ENCODE data around the gene GGT6. TPM values are rescaled to one million over a fixed set of nuclear protein-coding genes. Genes with fewer than 3 reads are reported as not detected.

GGT6 gene
- total RNA-seq, 3 donors from 2014 or later, result 98.0 to 219 (median 189) TPM

DNA sequence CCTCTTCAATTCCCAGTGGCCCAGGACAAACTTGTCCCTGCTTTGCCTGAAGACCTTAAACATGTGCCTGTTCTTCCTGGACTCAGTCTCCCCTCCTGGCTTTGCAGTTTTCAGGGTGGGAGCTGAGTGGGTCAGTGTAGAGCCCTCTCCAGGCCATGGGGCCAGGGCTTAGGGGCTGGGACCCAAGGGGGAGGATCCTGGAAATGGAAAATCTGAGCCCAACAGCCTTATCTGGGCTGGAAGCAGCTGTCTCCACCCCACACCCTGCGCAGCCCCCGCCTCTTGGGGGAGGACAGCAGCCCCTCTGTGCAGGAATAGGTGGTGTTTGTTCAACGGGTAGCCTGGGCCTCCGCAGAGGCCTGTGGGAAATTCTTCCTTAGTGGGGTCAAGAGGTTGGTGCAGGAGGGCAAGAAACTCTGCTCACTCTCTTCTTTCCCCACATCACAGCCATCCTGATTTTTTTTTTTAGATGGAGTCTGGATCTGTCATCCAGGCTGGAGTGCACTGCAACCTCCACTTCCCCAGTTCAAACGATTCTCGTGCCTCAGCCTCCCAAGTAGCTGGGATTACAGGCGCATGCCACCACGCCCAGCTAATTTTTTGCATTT, 17.1 kb upstream of the GGT6 start:
- H3K9me3 ChIP-seq, result no peaks in the 10 kb centered on the region
- no peak for DNase-seq
- no peaks in the 10 kb centered on the region for H3K4me1 ChIP-seq (ENCODE audit: low read depth)
- TF ChIP-seq, protein P1, sequence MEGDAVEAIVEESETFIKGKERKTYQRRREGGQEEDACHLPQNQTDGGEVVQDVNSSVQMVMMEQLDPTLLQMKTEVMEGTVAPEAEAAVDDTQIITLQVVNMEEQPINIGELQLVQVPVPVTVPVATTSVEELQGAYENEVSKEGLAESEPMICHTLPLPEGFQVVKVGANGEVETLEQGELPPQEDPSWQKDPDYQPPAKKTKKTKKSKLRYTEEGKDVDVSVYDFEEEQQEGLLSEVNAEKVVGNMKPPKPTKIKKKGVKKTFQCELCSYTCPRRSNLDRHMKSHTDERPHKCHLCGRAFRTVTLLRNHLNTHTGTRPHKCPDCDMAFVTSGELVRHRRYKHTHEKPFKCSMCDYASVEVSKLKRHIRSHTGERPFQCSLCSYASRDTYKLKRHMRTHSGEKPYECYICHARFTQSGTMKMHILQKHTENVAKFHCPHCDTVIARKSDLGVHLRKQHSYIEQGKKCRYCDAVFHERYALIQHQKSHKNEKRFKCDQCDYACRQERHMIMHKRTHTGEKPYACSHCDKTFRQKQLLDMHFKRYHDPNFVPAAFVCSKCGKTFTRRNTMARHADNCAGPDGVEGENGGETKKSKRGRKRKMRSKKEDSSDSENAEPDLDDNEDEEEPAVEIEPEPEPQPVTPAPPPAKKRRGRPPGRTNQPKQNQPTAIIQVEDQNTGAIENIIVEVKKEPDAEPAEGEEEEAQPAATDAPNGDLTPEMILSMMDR (IDR thresholded peaks at IDR 0.05), result no peak
- intact Hi-C loops (cut with DNase I, micrococcal nuclease), result no loop called here
- H3K4me3 ChIP-seq, result no peak overlapping the region
- ATAC-seq, result no peak
- H3K36me3 ChIP-seq (ENCODE audit: low read depth), result no peaks in the 10 kb centered on the region

- ATAC-seq, result no peak
- Histone ChIP-seq H3K9me3 (no peaks in the 10 kb centered on the region), H3K36me3 (ENCODE audit: low read depth) (no peaks in the 10 kb centered on the region), H3K4me1 (ENCODE audit: low read depth) (no peaks in the 10 kb centered on the region), H3K4me3 (no peak overlapping the region)
- TF ChIP-seq, protein P1 (IDR thresholded peaks at IDR 0.05), result no peak
- intact Hi-C loops (cut with DNase I, micrococcal nuclease), result no loop called here
- DNase-seq, result peak in 1 of 3 donors; percentile 40
Observed at GRCh38 chr17:4576729-4577322, 16.4 kb upstream of the GGT6 start.

DNA sequence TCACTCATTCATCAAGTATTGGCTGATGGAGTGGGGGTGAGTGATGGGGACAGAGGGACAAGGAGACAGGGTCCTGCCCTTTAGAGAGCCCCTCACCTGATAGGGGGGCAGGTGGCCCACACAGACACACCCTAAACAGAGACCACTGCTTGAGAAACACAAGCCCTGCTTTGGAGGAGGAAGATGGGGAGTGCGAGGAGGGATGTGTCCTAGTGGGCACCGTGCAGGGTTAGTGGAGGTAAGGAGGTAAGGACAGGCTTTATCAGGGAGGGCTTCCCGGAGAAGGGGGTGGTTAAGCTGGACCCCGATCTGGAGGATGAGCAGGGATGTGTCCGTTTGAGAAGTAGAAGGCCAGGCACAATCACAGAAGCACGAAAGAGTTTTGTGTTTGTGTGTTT, 15.8 kb upstream of the GGT6 start:
- no peaks in the 10 kb centered on the region for H3K36me3 ChIP-seq (ENCODE audit: low read depth)
- H3K9me3 ChIP-seq, result no peaks in the 10 kb centered on the region
- TF ChIP-seq, protein P1 (IDR thresholded peaks at IDR 0.05), result no peak
- H3K4me1 ChIP-seq (ENCODE audit: low read depth), result no peaks in the 10 kb centered on the region
- intact Hi-C loops (cut with DNase I, micrococcal nuclease), result no loop called here
- ATAC-seq, result no peak
- no peak overlapping the region for H3K4me3 ChIP-seq
- no peak for DNase-seq

DNA sequence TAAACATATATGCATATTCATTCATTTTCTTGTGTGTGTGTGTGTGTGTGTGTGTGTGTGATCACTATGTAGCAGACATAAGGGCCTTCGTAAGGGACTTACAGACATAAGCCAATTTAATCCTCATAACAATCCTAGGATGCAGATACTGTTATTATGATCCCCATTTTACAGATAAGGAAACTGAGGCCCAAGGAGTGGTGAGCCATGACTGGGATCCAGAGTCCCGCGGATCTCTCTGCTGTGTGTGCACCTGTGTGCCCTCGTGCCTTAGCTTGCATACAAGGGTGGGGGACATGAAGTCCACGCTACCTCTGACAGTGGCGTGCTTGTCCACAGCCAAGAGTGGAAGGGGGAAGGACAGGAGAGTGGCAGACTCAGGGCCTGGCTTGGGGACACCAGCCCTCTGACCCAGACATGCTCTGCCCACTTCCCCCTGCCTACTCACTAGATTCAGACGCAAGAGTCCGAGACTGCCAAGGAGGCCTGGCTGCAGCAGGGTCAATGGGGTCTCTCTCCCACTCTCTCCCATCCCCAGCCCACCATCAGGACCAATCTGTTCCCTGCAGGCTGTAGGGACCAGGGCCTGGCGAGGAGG, 14.2 kb upstream of the GGT6 start:
- intact Hi-C loops (cut with DNase I, micrococcal nuclease), result no loop called here
- Histone ChIP-seq H3K36me3 (ENCODE audit: low read depth) (no peaks in the 10 kb centered on the region), H3K4me1 (ENCODE audit: low read depth) (no peaks in the 10 kb centered on the region), H3K4me3 (no peak overlapping the region), H3K9me3 (no peaks in the 10 kb centered on the region)
- TF ChIP-seq, protein P1 (IDR thresholded peaks at IDR 0.05), result no peak
- no peak for ATAC-seq
- DNase-seq, result no peak

- intact Hi-C loops (cut with DNase I, micrococcal nuclease), result no loop called here
- no peaks in the 10 kb centered on the region for H3K9me3 ChIP-seq
- TF ChIP-seq, protein P1 (IDR thresholded peaks at IDR 0.05), result no peak
- no peak for ATAC-seq
- H3K36me3 ChIP-seq (ENCODE audit: low read depth), result no peaks in the 10 kb centered on the region
- H3K4me3 ChIP-seq, result no peak overlapping the region
- DNase-seq, result peak in 2 of 3 donors; percentile 14 to 27
- H3K4me1 ChIP-seq (ENCODE audit: low read depth), result no peaks in the 10 kb centered on the region
Observed at GRCh38 chr17:4573669-4574068, 13.3 kb upstream of the GGT6 start.
